Peyer's patch (tissue), 4 donors: ENCODE results near the gene DET1. TPM values are rescaled to one million over a fixed set of nuclear protein-coding genes. Genes with fewer than 3 reads are reported as not detected.
"Not testable (repeated sequence)": the region's sequence is repeated elsewhere in the genome, so short reads cannot be mapped to it uniquely, and the experiment has no call there.

ENCODE experiments used
- DNase-seq, 3 donors: peaks; one replicate each; pipeline ENCODE4 v3.0.0-alpha.2; 2017 to 2019
- H3K27ac ChIP-seq, 4 donors: fragments of 200-600 bp; sonication (generic); one replicate each; pipeline ENCODE4 v1.5.1; 2016 to 2019
- H3K27me3 ChIP-seq, 2 donors: fragments of 200-600 bp; sonication (generic); one replicate each; pipeline ENCODE4 v1.5.1; 2019
- H3K36me3 ChIP-seq, 3 donors: fragments of 200-600 bp; sonication (generic); one replicate each; pipeline ENCODE4 v1.5.1; 2016 to 2019
- H3K4me1 ChIP-seq, 4 donors: fragments of 200-600 bp; sonication (generic); one replicate each; pipeline ENCODE4 v1.5.1; 2016 to 2019
- H3K4me3 ChIP-seq, 4 donors: fragments of 200-600 bp; sonication (generic); 1 replicate in 3 of 4; 2 replicates in 1 of 4; pipeline ENCODE4 v1.5.1; 2016 to 2019; ENCODE audit warnings: mild to moderate bottlenecking in 1 of 4
- H3K9me3 ChIP-seq, 4 donors: fragments of 200-600 bp; sonication (generic); one replicate each; pipeline ENCODE4 v1.5.1; 2016 to 2019; ENCODE audit warnings: mild to moderate bottlenecking in 1 of 4
- CTCF ChIP-seq, 6 experiments: fragments of 450-650 bp in 4 of 6; fragments of 200-600 bp in 2 of 6; sonication (generic) in 1 of 6; IDR thresholded peaks; one replicate each; pipeline ENCODE4 v1.5.1; 2017 to 2019; ENCODE audit warnings: antibody characterized with exemption in 6 of 6, mild to moderate bottlenecking in 3 of 6, moderate library complexity in 1 of 6
- POLR2A ChIP-seq, 2 donors: fragments of 450-650 bp; IDR thresholded peaks; one replicate each; pipeline ENCODE4 v1.5.1; 2017; ENCODE audit warnings: antibody characterized with exemption in 2 of 2, mild to moderate bottlenecking in 2 of 2, moderate library complexity in 2 of 2
- total RNA-seq, 4 donors: library from RNA; depleted of rRNA; stranded (reverse); fragments of >200 nt; gene quantifications; one replicate each; pipeline ENCODE4 v1.1.0, GENCODE V29; 2016

Gene DET1
- total RNA-seq, 4 donors from 2014 or later = 9.3 to 19.6 (median 10.8) TPM

- Histone ChIP-seq H3K27me3 (no peaks in the 10 kb centered on the region), H3K27ac (no peak overlapping the region), H3K36me3 (peaks cover 0 to 30% (median 0%) of the 10 kb centered on the region in 3 donors), H3K4me1 (peaks cover 0 to 15% (median 2%) of the 10 kb centered on the region in 4 donors), H3K9me3 (no peaks in the 10 kb centered on the region), H3K4me3 (no peak overlapping the region)
- DNase-seq = no peak
- TF ChIP-seq CTCF (IDR thresholded peaks at IDR 0.05) = peak in 2 of 6 experiments; percentile 4 to 12
- no peak for TF ChIP-seq POLR2A (IDR thresholded peaks at IDR 0.05)
Observed at GRCh38 chr15:88470625-88471372, 75.7 kb downstream of the DET1 start.

DNA sequence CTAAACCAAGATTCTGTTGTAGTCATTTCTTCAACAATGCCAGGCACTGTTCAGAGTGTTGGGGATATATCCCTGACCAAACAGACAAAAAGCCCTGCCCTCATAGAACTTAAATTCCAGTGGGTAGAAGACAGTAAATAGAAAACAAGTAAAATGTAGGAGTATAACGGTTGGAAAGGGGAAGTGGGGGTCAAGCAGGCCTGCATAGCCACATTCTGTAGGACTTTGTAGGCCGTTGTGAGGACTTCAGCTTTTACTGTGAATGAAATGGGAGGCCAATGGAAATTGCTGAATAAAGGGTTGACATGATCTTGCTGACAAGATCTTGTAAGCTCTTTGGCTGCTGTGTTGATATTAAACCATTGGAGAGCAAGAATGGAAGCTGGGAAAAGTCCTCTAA is 77.2 kb downstream of the DET1 start:
- no peak for TF ChIP-seq CTCF (IDR thresholded peaks at IDR 0.05)
- TF ChIP-seq POLR2A (IDR thresholded peaks at IDR 0.05) = no peak
- no peak for DNase-seq
- H3K9me3 ChIP-seq = no peaks in the 10 kb centered on the region
- H3K4me1 ChIP-seq = peaks cover 0 to 19% (median 2%) of the 10 kb centered on the region in 4 donors
- no peaks in the 10 kb centered on the region for H3K27me3 ChIP-seq
- peaks cover 0 to 20% (median 0%) of the 10 kb centered on the region in 3 donors for H3K36me3 ChIP-seq
- no peak overlapping the region for H3K4me3 ChIP-seq
- no peak overlapping the region for H3K27ac ChIP-seq

DNA sequence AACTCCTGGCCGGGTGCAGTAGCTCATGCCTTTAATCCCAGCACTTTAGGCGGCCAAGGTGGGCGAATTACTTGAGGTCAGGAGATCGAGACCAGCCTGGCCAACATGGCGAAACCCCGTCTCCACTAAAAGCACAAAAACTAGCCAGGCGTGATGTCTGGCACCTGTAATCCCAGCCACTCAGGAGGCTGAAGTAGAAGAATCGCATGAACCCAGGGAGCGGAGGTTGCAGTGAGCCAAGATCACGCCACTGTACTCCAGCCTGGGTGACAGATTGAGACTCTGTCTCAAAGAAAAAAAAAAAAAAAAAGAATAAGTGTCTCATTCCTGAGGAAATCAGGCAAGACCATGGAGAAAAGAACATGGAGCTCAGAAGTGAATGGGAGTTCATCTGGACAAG is 77.8 kb downstream of the DET1 start:
- Histone ChIP-seq H3K4me3 (peak overlapping the region in 1 of 4 donors; percentile 88), H3K36me3 (peaks cover 0 to 26% (median 0%) of the 10 kb centered on the region in 3 donors), H3K4me1 (peaks cover 0 to 19% (median 2%) of the 10 kb centered on the region in 4 donors)
- not testable (repeated sequence) for H3K27ac ChIP-seq, H3K9me3 ChIP-seq, H3K27me3 ChIP-seq, DNase-seq

GRCh38 chr15:88467935-88468528 is 78.4 kb downstream of the DET1 start:
- H3K27ac ChIP-seq = peak overlapping the region; percentile 85 to 93 (median 88)

GRCh38 chr15:88467073-88467934 is 79.2 kb downstream of the DET1 start, which contains the start of the genes MRPL46 and MRPS11:
TSS of gene MRPL46 (minus strand) at chr15:88467388. CDS start at chr15:88467377, 11 bp downstream.
TSS of gene MRPS11 (plus strand) at chr15:88467708. CDS start at chr15:88467718, 10 bp downstream.
- H3K27ac ChIP-seq = peak within 1 kb of the TSS; percentile 85 to 93 (median 88)
- H3K9me3 ChIP-seq = no peaks in the 10 kb centered on the region
- DNase-seq = peak; percentile 85 to 95 (median 91)
- H3K27me3 ChIP-seq = no peaks in the 10 kb centered on the region
- H3K36me3 ChIP-seq = peaks cover 0 to 27% (median 0%) of the 10 kb centered on the region in 3 donors
- H3K4me3 ChIP-seq = peak within 1 kb of the TSS; percentile 69 to 94 (median 90)
- peaks cover 0 to 19% (median 2%) of the 10 kb centered on the region in 4 donors for H3K4me1 ChIP-seq
- peak in 1 of 2 donors; percentile 25 for TF ChIP-seq POLR2A (IDR thresholded peaks at IDR 0.05)
- no peak for TF ChIP-seq CTCF (IDR thresholded peaks at IDR 0.05)

More at GRCh38 chr15:88467935-88468528, 78.4 kb downstream of the DET1 start:
- H3K4me1 ChIP-seq = peaks cover 0 to 19% (median 2%) of the 10 kb centered on the region in 4 donors
- H3K36me3 ChIP-seq = peaks cover 0 to 27% (median 0%) of the 10 kb centered on the region in 3 donors
- no peaks in the 10 kb centered on the region for H3K9me3 ChIP-seq
- no peak for DNase-seq
- peak overlapping the region; percentile 69 to 94 (median 90) for H3K4me3 ChIP-seq
- no peaks in the 10 kb centered on the region for H3K27me3 ChIP-seq
- TF ChIP-seq POLR2A (IDR thresholded peaks at IDR 0.05) = no peak
- TF ChIP-seq CTCF (IDR thresholded peaks at IDR 0.05) = peak in 1 of 6 experiments; percentile 4
